ENCODE data around the gene LDB1.
A peak's percentile ranks its signal among the peaks of the same experiment; 100 is the strongest.

LDB1 gene, protein sequence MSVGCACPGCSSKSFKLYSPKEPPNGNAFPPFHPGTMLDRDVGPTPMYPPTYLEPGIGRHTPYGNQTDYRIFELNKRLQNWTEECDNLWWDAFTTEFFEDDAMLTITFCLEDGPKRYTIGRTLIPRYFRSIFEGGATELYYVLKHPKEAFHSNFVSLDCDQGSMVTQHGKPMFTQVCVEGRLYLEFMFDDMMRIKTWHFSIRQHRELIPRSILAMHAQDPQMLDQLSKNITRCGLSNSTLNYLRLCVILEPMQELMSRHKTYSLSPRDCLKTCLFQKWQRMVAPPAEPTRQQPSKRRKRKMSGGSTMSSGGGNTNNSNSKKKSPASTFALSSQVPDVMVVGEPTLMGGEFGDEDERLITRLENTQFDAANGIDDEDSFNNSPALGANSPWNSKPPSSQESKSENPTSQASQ

DNA sequence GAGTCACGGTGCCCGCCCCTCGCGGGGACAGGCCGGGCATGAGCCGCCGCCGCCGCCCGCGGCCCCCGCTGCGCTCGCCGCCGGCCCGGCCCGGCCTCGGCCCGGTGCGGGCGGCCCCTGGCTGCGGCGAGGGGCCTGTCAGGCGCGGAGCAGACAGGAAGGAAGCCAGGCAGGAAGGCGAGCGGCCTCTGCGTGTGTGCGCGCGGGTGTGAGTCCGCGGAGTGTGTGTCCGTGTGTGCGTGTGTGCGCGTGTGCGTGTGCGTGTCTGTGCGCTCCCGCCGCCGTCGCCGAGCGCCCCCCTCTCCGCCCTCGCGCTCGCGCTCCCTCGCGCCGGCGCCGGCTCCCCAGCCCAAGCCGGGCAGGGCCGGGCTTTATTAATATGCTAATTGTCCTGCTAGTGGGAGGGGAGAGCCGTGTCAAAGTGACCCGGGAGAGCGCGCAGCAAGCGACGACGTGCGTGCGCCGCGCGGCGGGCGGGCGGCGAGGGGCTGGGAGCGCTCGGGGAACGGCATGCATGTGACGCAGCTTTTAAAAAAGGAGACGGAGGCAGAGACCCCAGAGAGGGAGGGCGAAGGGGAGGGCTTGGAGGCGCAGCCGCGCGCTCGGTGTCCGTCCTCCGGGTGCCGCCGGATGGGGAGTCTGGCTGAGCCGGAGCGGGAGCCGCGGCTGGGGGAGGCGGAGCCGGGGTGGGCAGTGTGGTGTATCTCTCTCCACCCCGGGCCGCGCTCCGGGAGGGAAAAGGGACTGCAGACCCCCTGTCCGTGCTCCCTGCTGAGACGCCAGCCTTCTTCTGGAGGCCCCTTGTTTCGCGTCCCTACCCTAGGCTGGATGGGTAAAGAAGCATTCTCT is at the start of gene LDB1:
Gene LDB1 (minus strand): TSS at position 227 of the 849 bp plus-strand sequence. CDS start 258 bp downstream, outside the sequence.
- DNase-seq = peak; percentile 81

DNA sequence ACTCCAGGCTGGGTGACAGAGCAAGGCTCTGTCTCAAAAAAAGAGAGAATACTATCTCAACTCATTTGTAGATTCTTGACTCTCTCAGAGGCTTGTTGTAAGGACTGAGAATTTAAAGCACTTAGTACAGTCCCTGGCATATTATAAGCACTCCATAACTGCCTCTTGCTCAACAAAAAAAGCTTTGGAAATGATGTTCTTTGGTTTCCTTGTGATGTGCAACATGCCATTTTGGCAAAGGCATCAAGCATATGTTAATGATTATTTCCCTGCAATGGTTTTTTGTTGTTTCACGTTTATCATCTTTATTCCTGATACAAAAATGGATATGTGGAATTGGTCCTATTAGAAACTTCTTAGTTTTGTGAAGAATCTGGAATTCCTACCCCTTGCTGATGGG is 47.7 kb upstream of the LDB1 start:
- DNase-seq = no peak

DNA sequence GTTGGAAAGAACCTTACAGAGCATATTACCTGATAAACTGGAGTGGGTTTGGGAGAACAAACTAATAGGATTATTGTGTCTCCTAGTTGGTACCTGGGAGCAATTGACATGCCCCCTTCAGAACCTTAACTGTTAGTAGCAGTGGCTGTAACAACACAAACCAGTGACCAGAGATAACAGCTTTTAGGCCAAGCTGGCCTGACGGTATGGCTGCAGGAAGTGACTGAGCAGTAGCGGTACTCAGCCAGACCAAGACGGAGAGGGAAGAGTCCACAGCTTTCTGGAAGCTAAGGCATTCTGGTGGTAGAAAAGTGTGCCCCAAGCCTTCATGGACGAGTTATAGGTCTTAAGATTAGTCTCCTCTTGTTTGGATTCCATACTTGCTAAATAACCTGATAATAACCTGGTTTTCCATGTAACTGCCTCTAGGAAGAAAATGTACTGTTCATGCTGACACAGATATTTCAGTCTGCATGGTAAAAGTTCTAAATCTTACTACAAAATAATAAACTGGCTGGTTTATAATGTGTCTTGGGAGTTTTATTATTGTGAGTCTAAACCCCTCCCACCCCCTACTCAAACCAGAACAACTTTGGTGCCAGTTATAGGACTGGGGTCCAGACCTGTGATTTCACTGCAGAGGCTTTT is 43.3 kb upstream of the LDB1 start:
- no peak for DNase-seq

DNA sequence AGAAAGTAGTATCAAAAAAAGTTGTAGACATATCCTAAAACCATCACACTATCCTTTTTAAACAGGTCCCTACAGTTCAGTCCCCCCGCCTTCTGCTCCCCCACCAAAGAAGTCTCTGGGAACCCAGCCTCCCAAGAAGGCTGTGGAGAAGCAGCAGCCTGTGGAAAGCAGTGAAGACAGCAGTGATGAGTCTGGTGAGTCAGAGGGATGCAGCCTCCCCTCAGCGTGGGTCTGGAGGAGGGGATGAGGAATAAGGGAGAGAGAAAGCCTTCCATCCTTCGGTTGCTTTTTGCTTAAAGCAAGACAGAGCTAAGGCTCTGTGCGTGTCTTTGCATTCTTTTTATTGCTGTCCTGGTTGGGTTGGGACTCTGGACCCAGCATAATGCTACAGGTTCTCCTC is 39.7 kb upstream of the LDB1 start:
- DNase-seq = no peak

DNA sequence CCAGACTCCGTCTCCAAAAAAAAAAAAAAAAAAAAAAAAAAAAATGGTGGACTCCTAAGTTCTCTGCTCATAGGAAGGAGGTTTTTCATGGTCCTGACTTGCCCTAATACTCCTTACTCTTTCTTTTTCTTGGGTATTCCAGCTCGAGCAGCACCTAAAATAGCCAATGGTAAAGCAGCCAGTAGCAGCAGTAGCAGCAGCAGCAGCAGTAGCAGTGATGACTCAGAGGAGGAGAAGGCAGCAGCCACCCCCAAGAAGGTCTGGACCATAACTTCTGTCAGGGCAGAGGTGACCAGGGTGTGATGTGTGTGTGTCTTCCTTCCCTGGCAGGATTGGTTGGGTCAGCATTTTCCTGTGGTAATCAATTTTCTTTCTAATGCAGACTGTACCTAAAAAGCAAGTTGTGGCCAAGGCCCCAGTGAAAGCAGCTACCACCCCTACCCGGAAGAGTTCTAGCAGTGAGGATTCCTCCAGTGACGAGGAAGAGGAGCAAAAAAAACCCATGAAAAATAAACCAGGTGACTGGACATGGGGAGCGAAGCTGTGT is 39.0 kb upstream of the LDB1 start:
- no peak for DNase-seq

DNA sequence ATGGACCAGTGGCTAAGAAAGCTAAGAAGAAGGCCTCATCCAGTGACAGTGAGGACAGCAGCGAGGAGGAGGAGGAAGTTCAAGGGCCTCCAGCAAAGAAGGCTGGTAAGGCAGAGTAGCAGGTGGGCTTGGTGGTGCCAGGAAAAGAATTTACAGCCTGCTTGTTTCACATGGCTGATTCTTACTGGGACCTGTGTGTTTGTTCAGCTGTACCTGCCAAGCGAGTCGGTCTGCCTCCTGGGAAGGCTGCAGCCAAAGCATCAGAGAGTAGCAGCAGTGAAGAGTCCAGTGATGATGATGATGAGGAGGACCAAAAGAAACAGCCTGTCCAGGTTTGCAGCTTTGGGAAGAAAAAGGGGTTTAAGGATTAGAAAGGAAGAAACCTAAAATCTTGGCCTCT is 37.1 kb upstream of the LDB1 start:
- no peak for DNase-seq

DNA sequence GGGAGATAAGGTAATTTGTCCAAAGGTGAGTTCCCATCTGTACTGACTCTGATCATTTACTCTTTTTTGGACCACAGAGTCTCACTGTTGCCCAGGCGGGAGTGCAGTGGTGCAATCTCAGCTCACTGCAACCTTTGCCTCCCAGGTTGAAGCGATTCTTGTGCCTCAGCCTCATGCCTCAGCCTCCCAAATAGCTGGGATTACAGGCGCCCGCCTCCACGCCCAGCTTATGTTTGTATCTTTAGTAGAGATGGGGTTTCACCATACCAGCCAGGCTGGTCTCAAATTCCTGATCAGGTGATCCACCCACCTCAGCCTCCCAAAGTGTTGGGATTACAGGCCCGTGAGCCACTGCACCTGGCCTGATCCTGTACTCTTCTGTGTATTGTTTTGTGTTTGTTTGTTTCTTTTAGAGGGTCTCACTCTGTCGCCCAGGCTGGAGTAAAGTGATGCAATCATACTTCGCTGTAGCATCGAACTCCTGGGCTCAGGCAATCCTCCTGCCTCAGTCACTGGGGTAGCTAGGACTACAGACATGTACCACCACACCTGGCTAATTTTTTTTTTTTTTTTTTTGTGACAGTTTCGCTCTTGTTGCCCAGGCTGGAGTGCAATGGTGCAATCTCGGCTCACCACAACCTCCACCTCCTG is 34.4 kb upstream of the LDB1 start:
- no peak for DNase-seq

DNA sequence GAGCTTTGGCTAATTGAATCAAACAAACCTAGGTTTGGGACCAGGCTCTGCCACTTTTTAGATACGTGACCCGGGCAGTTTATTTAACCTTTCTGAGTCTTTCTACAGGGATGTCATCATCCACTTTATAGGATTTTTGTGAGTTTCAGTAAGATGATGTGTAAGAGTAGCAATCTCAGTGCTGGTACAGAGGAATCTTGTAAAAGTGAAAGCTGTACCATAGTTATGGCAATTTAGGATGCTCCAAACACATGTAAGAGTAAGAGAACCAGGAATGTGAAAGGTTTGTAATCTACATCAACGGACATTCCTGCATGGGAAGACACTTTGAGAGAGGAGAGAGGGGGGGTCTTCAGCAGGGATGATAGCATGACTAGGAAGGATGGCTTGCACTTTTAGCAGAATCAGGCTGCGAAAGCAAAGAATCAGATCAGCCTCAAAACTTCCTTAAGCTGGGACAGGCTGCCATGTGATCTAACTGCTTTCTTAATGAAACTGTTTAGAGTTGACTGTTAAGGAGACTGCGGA is 33.0 kb upstream of the LDB1 start:
- DNase-seq = no peak

DNA sequence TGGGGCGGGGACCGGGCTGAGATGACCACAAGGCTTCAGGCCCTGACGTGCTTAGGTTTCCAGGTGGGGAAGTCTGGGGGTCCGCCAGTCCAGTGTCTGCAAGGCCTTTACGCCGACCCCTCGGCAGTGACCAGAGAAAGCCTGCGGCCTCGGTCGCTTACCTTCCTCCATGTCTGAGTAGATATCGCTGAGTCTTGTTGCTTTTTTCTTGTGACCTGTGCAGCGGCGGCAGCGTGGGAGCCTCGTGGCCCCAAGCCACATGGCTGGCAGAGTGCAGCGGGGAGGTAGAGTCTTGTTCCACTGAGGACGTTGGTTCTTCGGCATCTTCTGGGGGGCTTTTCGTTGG is 32.4 kb upstream of the LDB1 start:
- DNase-seq = no peak

DNA sequence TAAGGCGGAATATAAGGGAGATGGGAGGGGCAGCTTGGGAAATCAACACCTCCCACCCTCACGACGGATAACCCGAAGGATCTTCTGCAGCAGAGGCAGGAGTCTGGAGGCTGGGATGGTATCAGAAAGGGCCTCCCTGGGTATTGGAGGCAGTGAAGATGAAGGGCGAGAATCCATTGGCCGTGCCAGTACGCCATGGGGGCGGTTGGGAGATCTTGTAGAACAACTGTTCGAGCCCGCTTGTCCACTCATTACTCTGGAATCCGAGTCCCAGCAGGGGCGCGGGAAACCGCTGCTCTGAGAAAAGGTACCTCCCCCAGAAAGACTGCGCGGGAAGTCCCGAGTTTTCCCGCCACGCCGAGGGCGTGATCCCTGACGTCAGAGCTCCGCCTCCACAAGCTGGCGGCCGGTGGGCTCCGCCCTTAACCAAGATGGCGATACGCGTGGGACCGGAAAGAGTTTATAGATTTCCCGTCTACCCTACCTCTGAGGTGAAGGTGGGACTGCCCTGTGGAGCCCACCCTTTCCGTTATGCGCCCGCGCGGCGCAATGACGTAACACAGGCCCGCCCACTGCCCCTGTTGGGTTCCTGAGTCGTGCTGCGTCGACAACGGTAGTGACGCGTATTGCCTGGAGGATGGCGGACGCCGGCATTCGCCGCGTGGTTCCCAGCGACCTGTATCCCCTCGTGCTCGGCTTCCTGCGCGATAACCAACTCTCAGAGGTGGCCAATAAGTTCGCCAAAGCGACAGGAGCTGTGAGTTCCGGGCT is 31.8 kb upstream of the LDB1 start, which contains the start of gene NOLC1:
Gene NOLC1 (plus strand): TSS at position 616 of the 771 bp plus-strand sequence. CDS start 22 bp downstream, at position 638.
- DNase-seq = peak; percentile 99

DNA sequence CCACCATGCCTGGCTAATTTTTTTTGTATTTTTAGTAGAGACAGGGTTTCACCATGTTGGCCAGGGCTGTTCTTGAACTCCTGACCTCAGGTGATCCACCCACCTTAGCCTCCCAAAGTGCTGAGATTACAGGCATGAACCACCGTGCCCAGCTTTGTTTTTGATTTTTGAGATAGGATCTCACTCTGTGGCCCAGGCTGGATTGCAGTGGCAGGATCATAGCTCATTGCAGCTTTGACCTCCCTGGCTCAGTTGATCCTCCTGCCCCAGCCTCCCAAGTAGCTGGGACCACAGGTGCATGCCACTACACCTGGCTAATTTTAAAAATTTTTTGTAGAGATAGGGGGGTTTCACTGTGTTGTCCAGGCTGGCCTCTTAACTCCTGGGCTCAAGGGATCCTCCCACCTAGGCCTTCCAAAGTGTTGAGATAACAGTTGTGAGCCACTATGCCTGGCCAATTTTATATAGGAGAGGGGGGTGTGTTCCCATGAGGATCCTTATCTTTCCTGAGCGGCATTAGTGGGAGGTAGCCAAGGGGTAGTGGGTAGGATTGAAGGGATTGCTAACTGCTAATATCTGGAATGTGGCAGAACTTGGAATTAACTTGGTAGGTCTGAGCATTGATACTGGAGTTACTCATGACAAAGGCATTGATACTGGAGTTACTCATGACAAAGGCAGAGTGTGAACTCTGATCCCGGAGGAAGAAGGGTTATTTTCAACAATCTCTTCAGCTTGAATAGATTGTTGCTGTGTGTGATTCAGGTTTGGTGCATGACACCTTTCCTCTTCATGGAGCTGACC is 31.0 kb upstream of the LDB1 start:
- no peak for DNase-seq

DNA sequence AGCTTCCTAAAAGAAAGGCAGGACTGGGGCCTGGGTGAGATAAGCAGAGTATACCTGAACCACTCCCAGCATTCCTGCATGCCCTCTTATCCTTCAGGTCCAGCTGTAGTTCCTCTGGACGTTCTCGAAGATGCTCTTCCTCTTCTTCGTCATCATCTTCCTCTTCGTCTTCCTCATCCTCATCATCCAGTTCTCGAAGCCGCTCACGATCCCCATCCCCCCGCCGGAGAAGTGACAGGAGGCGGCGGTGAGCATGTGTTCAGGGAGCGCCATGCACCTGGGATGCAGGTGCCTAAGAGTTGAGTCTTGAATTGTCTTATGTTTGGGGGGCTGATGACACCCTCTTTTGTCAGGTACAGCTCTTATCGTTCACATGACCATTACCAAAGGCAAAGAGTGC is 28.1 kb upstream of the LDB1 start:
- no peak for DNase-seq

DNA sequence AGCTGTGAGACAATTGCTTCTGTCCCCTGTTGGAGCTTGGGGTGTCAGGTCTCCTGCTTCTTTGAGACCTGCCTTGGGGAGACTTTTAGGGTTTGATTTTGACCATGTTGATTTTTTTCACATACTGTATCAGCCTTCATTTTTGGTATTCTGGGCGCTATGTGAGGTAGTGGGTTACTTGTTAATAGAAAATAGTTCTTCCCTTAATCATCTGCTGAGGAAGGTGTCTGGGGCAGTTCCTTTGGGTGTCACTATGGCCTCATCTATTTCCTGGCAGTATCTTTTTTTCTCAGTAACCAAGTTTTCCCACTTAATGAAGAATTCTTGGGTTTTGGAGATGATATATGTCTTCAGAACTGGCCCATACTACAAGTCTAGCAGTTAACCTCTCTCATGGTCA is 27.4 kb upstream of the LDB1 start:
- DNase-seq = no peak

DNA sequence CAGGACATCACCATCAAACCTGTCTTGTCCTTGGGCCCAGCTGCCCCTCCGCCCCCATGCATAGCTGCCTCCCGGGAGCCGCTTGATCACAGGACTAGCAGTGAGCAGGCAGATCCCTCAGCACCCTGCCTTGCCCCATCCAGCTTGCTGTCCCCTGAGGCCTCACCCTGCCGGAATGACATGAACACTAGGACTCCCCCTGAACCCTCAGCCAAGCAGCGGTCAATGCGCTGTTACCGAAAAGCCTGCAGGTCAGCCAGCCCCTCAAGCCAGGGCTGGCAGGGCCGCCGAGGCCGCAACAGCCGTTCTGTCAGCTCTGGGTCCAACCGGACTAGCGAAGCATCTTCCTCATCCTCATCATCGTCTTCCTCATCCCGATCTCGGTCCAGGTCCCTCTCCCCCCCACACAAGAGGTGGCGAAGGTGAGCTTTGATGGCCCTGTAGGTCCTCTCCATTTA is 26.8 kb upstream of the LDB1 start:
- DNase-seq = no peak

DNA sequence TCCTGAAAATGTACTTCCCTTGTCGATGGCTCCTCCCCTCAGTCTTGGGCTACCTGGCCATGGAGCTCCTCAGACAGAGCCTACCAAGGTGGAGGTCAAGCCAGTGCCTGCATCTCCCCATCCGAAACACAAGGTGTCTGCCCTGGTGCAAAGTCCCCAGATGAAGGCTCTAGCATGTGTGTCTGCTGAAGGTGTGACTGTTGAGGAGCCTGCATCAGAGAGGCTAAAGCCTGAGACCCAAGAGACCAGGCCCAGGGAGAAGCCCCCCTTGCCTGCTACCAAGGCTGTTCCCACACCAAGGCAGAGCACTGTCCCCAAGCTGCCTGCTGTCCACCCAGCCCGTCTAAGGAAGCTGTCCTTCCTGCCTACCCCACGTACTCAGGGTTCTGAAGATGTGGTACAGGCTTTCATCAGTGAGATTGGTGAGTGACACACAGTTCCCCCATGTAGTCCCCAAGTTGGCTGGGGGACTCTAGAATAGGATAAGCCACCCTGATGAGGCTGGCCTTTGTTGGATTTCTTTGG is 21.5 kb upstream of the LDB1 start:
- no peak for DNase-seq

DNA sequence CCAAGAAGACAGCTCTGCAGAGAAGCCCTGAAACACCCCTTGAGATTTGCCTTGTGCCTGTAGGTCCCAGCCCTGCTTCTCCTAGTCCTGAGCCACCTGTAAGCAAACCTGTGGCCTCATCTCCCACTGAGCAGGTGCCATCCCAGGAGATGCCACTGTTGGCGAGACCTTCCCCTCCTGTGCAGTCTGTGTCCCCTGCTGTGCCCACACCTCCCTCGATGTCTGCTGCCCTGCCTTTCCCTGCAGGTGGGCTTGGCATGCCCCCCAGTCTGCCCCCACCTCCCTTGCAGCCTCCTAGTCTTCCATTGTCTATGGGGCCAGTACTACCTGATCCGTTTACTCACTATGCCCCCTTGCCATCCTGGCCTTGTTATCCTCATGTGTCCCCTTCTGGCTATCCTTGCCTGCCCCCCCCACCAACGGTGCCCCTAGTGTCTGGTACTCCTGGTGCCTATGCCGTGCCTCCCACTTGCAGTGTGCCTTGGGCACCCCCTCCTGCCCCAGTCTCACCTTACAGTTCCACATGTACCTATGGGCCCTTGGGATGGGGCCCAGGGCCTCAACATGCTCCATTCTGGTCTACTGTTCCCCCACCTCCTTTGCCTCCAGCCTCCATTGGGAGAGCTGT is 20.9 kb upstream of the LDB1 start:
- no peak for DNase-seq

DNA sequence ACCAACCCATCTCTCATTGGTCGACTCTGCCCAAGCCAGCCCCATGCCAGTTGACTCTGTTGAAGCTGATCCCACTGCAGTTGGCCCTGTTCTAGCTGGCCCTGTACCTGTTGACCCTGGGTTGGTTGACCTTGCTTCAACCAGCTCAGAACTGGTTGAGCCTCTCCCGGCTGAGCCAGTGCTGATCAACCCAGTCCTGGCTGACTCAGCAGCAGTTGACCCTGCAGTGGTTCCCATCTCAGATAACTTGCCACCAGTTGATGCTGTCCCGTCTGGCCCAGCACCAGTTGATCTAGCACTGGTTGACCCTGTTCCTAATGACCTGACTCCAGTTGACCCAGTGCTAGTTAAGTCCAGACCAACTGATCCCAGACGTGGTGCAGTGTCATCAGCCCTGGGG is 20.1 kb upstream of the LDB1 start:
- DNase-seq = no peak

DNA sequence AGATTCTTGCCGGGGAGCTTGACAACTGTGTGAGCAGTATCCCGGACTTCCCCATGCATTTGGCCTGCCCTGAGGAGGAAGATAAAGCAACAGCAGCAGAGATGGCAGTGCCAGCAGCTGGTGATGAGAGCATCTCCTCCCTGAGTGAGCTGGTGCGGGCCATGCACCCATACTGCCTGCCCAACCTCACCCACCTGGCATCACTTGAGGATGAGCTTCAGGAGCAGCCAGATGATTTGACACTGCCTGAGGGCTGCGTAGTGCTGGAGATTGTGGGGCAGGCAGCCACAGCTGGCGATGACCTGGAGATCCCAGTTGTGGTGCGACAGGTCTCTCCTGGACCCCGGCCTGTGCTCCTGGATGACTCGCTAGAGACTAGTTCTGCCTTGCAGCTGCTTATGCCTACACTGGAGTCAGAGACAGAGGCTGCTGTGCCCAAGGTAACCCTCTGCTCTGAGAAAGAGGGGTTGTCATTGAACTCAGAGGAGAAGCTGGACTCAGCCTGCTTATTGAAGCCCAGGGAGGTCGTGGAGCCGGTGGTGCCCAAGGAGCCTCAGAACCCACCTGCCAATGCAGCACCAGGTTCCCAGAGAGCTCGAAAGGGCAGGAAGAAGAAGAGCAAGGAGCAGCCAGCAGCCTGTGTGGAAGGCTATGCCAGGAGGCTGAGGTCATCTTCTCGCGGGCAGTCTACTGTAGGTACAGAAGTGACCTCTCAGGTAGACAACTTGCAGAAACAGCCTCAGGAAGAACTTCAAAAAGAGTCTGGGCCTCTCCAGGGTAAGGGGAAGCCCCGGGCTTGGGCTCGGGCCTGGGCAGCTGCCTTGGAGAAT is 19.3 kb upstream of the LDB1 start:
- no peak for DNase-seq

DNA sequence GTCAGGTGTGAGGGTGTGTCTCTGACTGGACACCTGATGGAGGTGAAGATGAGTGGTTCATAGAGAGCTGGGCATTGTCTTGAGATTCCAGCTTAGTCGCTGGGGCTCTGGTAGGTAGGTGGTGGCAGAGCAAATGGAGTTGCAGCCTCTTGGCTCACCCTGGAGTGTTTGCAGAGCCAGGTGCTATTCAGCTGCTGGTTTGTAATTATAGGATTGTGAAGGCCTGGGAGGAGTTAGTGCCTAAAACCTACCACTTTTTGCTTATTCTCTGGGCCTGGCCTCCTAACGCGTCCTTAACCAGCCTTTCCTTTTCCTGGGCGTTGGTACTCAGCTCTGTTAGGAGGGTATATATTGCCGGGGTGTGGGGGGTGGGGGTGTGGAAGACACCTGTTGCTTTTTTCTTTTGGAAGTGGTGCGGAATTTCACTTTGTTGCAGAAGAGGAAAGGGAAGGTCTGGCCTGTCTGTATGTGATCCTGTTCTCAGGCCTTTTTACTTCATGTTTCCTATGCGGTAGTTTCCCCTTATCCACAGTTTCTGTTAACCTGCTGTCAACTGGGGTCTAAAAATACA is 15.9 kb upstream of the LDB1 start:
- no peak for DNase-seq

Measured in CD4-positive, alpha-beta T cell treated with Interleukin-4 for 4 hours (primary cell).